Measurements from ENCODE around the gene IGF2BP1. TPM values are rescaled to one million over a fixed set of nuclear protein-coding genes. Genes with fewer than 3 reads are reported as not detected.
"Not testable (repeated sequence)": the region's sequence is repeated elsewhere in the genome, so short reads cannot be mapped to it uniquely, and the experiment has no call there.

The IGF2BP1 gene
- total and polyA plus RNA-seq, 3 donors from 2014 or later, result 10.4 to 19.9 (median 19.3) TPM

- 57 to 83% methylated on average over 13 of the region's 13 CpGs for WGBS, 2 donors
- intact Hi-C loops (cut with DNase I; ENCODE audit: low total_unique reads), result no loop called here
- no peaks in the 10 kb centered on the region for H3K36me3 ChIP-seq (ENCODE audit: low read depth, missing control alignments)
- TF ChIP-seq POLR2A (IDR thresholded peaks at IDR 0.05) (no peak), CTCF (IDR thresholded peaks at IDR 0.05) (no peak)
- no peaks in the 10 kb centered on the region for H3K27me3 ChIP-seq
- H3K4me1 ChIP-seq, result no peaks in the 10 kb centered on the region
- DNase-seq, result no peak
- H3K9me3 ChIP-seq, result no peaks in the 10 kb centered on the region
- no peak overlapping the region for H3K27ac ChIP-seq
- peak overlapping the region in 1 of 2 donors; percentile 46 for H3K4me3 ChIP-seq
These were observed 39.1 kb downstream of the IGF2BP1 start for GRCh38 chr17:49036270-49036626.

- intact Hi-C loops (cut with DNase I; ENCODE audit: low total_unique reads), result no loop called here
- 96 to 100% methylated on average over 8 of the region's 8 CpGs for WGBS, 2 donors
- no peaks in the 10 kb centered on the region for H3K36me3 ChIP-seq (ENCODE audit: low read depth, missing control alignments)
- no peak overlapping the region for H3K27ac ChIP-seq
- no peak overlapping the region for H3K4me3 ChIP-seq
- DNase-seq, result no peak
- H3K4me1 ChIP-seq, result no peaks in the 10 kb centered on the region
- no peaks in the 10 kb centered on the region for H3K9me3 ChIP-seq
- TF ChIP-seq POLR2A (IDR thresholded peaks at IDR 0.05) (no peak), CTCF (IDR thresholded peaks at IDR 0.05) (no peak)
- no peaks in the 10 kb centered on the region for H3K27me3 ChIP-seq
These were observed 41.0 kb downstream of the IGF2BP1 start for GRCh38 chr17:49038138-49038537.

GRCh38 chr17:49038544-49038943 lies 41.4 kb downstream of the IGF2BP1 start:
- intact Hi-C loops (cut with DNase I; ENCODE audit: low total_unique reads), result no loop called here
- Histone ChIP-seq H3K4me3 (no peak overlapping the region), H3K36me3 (ENCODE audit: low read depth, missing control alignments) (no peaks in the 10 kb centered on the region), H3K9me3 (no peaks in the 10 kb centered on the region), H3K27me3 (no peaks in the 10 kb centered on the region), H3K4me1 (no peaks in the 10 kb centered on the region), H3K27ac (no peak overlapping the region)
- DNase-seq, result no peak
- TF ChIP-seq CTCF (IDR thresholded peaks at IDR 0.05), result no peak
- WGBS, 2 donors, result 77 to 88% methylated on average over 2 of the region's 2 CpGs

- H3K27ac ChIP-seq; H3K36me3 ChIP-seq (ENCODE audit: low read depth, missing control alignments); H3K4me3 ChIP-seq; H3K27me3 ChIP-seq; intact Hi-C loops (cut with DNase I; ENCODE audit: low total_unique reads); H3K9me3 ChIP-seq; H3K4me1 ChIP-seq; DNase-seq: not testable (repeated sequence)
- 87 to 90% methylated on average over 6 of the region's 6 CpGs for WGBS, 2 donors
These were observed 42.3 kb downstream of the IGF2BP1 start for GRCh38 chr17:49039518-49039917.

GRCh38 chr17:49041527-49041926 lies 44.3 kb downstream of the IGF2BP1 start:
- H3K4me3 ChIP-seq, result no peak overlapping the region
- H3K9me3 ChIP-seq, result no peaks in the 10 kb centered on the region
- TF ChIP-seq POLR2A (IDR thresholded peaks at IDR 0.05) (no peak), CTCF (IDR thresholded peaks at IDR 0.05) (no peak)
- intact Hi-C loops (cut with DNase I; ENCODE audit: low total_unique reads), result no loop called here
- H3K27me3 ChIP-seq, result no peaks in the 10 kb centered on the region
- 86 to 94% methylated on average over 4 of the region's 4 CpGs for WGBS, 2 donors
- DNase-seq, result no peak
- H3K36me3 ChIP-seq (ENCODE audit: low read depth, missing control alignments), result no peaks in the 10 kb centered on the region
- H3K27ac ChIP-seq, result no peak overlapping the region
- no peaks in the 10 kb centered on the region for H3K4me1 ChIP-seq

Data from testis (tissue), 3 donors.